RWPE2 (cell line): ENCODE data around the gene KCNJ11.

Experiments used
- ATAC-seq: fragments of 200-7000 bp; cut with Tn5 transposase; 3 replicates; pipeline ENCODE4 v1.9.1; 2021; ENCODE audit warnings: low read depth
- DNase-seq: peaks from one replicate; pipeline ENCODE4 v3.0.0-alpha.2; 2020; ENCODE audit warnings: low spot score
- H3K27ac ChIP-seq: fragments of 450-650 bp; 2 replicates; pipeline ENCODE4 v1.5.1; 2017; ENCODE audit warnings: mild to moderate bottlenecking; ENCODE audit not compliant: poor library complexity, severe bottlenecking
- H3K27me3 ChIP-seq: fragments of 250-450 bp; sonication (Bioruptor Pico); 2 replicates; pipeline ENCODE4 v1.5.1; 2021; ENCODE audit warnings: mild to moderate bottlenecking, moderate library complexity; ENCODE audit not compliant: insufficient read depth, poor library complexity, severe bottlenecking
- H3K36me3 ChIP-seq: fragments of 250-450 bp; sonication (Bioruptor Pico); 2 replicates; pipeline ENCODE4 v1.5.1; 2020; ENCODE audit warnings: low read depth, mild to moderate bottlenecking, moderate library complexity
- H3K4me1 ChIP-seq: fragments of 250-450 bp; sonication (Bioruptor Pico); 2 replicates; pipeline ENCODE4 v1.5.1; 2021; ENCODE audit warnings: mild to moderate bottlenecking, moderate library complexity; ENCODE audit not compliant: insufficient read depth, poor library complexity, severe bottlenecking
- H3K4me3 ChIP-seq: fragments of 250-450 bp; sonication (Bioruptor Pico); 2 replicates; pipeline ENCODE4 v1.5.1; 2021; ENCODE audit warnings: mild to moderate bottlenecking, moderate library complexity; ENCODE audit not compliant: severe bottlenecking
- H3K9me3 ChIP-seq: fragments of 250-450 bp; sonication (Bioruptor Pico); 2 replicates; pipeline ENCODE4 v1.5.1; 2021; ENCODE audit warnings: mild to moderate bottlenecking, moderate library complexity; ENCODE audit not compliant: severe bottlenecking
- TF ChIP-seq, protein P1 (sequence below): fragments of 450-650 bp; IDR thresholded peaks from one replicate; pipeline ENCODE4 v1.5.1; 2017; ENCODE audit warnings: mild to moderate bottlenecking, moderate library complexity; ENCODE audit not compliant: poor library complexity, severe bottlenecking

KCNJ11 gene

GRCh38 chr11:17394743-17395390 lies 6.4 kb upstream of the KCNJ11 start:
- H3K4me3 ChIP-seq, result no peak overlapping the region
- H3K4me1 ChIP-seq, result no peaks in the 10 kb centered on the region
- H3K27ac ChIP-seq, result no peak overlapping the region
- H3K27me3 ChIP-seq, result no peaks in the 10 kb centered on the region
- no peak for ATAC-seq
- no peaks in the 10 kb centered on the region for H3K36me3 ChIP-seq
- TF ChIP-seq, protein P1, sequence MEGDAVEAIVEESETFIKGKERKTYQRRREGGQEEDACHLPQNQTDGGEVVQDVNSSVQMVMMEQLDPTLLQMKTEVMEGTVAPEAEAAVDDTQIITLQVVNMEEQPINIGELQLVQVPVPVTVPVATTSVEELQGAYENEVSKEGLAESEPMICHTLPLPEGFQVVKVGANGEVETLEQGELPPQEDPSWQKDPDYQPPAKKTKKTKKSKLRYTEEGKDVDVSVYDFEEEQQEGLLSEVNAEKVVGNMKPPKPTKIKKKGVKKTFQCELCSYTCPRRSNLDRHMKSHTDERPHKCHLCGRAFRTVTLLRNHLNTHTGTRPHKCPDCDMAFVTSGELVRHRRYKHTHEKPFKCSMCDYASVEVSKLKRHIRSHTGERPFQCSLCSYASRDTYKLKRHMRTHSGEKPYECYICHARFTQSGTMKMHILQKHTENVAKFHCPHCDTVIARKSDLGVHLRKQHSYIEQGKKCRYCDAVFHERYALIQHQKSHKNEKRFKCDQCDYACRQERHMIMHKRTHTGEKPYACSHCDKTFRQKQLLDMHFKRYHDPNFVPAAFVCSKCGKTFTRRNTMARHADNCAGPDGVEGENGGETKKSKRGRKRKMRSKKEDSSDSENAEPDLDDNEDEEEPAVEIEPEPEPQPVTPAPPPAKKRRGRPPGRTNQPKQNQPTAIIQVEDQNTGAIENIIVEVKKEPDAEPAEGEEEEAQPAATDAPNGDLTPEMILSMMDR, result no peak
- DNase-seq, result no peak
- H3K9me3 ChIP-seq, result no peaks in the 10 kb centered on the region

GRCh38 chr11:17393472-17393871 lies 5.0 kb upstream of the KCNJ11 start:
- TF ChIP-seq, protein P1, result no peak
- Histone ChIP-seq H3K27ac (no peak overlapping the region), H3K9me3 (no peaks in the 10 kb centered on the region), H3K4me1 (no peaks in the 10 kb centered on the region), H3K27me3 (no peaks in the 10 kb centered on the region), H3K36me3 (no peaks in the 10 kb centered on the region), H3K4me3 (no peak overlapping the region)
- DNase-seq (no peak), ATAC-seq (no peak)

- ATAC-seq (no peak), DNase-seq (no peak)
- Histone ChIP-seq H3K27me3 (no peaks in the 10 kb centered on the region), H3K4me3 (no peak overlapping the region), H3K9me3 (no peaks in the 10 kb centered on the region), H3K4me1 (no peaks in the 10 kb centered on the region), H3K27ac (no peak overlapping the region), H3K36me3 (no peaks in the 10 kb centered on the region)
- TF ChIP-seq, protein P1, result no peak
Observed at GRCh38 chr11:17392872-17393271, 4.4 kb upstream of the KCNJ11 start.

- H3K4me3 ChIP-seq, result no peak overlapping the region
- H3K9me3 ChIP-seq, result no peaks in the 10 kb centered on the region
- TF ChIP-seq, protein P1, result no peak
- H3K27ac ChIP-seq, result no peak overlapping the region
- H3K27me3 ChIP-seq, result no peaks in the 10 kb centered on the region
- no peaks in the 10 kb centered on the region for H3K4me1 ChIP-seq
- no peak for ATAC-seq
- no peak for DNase-seq
- H3K36me3 ChIP-seq, result no peaks in the 10 kb centered on the region
Observed at GRCh38 chr11:17391493-17392355, 3.3 kb upstream of the KCNJ11 start.
